SIG-M5 treated with dmso at 0.1 percent for 504 hours (cell line): Measurements from ENCODE around the gene BORA.

ENCODE experiments used
- DNase-seq: peaks from one replicate; lab custom pipeline; 2025; ENCODE audit not compliant: unreplicated experiment; lab: John Stamatoyannopoulos, UW

The BORA gene

DNA sequence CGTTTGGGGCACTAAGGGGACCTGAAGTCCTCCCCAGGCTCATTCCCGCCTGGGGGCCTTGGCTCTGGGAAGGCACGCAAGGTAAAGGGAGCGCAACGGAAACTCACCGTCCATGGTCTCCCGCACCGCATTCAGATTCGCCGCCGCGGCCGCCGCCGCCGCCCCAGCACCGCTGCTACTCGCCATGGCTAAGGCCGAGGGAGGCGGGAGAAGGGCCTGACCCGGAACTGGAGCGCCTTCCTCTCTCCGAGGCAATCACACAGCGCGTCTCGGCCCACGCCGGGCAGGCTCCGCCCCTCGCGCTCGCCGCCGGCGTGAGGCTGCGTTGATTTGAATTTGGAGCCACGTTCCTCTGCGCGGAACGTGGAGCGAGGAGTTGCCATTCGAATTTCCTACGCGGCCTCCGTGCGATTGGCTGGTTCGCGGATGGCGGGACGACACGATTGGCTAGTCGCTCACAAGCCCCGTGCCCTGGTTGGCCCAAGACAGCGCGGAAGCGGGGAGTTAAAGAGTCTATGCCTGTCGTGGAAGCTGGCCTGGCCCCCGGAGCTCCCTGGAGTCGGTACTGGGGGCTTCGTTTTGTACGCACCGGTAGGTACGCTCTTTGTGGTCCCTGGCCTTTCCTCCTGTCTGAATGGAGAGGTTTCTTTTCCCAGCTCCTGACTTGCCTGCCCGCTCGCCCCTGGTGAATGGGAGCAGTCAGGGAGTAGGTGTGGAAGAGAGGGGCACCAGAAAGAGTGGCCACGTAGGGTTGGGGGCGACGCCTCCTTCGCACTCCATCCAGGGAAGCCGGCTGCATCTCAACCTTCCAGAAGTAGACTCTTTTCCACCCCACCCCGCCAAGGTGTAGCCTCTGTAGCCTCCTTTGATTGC, at the start of gene BORA, which contains the start of gene MZT1:
Gene BORA, plus strand, starts transcription at position 507 of the 873 bp plus-strand sequence. CDS start 1,018 bp downstream, outside the sequence.
Gene MZT1, minus strand, starts transcription at position 213 of the 873 bp plus-strand sequence. Its CDS starts 27 bp downstream, at position 186.
- DNase-seq, result peak; percentile 96

GRCh38 chr13:72678312-72678711, 49.4 kb upstream of the BORA start:
- no peak for DNase-seq

- no peak for DNase-seq
Observed at GRCh38 chr13:72680353-72680752, 47.4 kb upstream of the BORA start.

DNA sequence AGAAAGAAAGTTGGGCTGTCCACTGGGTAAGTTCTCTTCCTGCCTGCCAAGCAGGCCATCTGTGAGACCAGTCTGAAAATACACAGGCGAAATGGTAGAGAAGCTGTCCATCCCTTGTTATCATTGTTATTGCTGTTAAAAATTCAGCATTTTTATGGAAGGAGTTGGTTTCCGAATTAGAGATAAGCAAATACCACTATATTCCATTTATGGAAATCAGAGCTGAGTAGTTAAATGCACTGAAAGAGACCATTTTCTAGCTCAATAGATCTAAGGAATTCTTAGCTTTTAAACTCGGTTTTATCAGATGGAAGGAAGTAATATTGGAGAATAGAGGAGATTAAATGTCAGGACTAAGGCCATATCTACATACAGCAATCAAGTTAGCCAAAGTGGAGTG, 41.0 kb upstream of the BORA start:
- DNase-seq, result no peak

GRCh38 chr13:72689181-72689696, 38.5 kb upstream of the BORA start:
- DNase-seq, result no peak

DNA sequence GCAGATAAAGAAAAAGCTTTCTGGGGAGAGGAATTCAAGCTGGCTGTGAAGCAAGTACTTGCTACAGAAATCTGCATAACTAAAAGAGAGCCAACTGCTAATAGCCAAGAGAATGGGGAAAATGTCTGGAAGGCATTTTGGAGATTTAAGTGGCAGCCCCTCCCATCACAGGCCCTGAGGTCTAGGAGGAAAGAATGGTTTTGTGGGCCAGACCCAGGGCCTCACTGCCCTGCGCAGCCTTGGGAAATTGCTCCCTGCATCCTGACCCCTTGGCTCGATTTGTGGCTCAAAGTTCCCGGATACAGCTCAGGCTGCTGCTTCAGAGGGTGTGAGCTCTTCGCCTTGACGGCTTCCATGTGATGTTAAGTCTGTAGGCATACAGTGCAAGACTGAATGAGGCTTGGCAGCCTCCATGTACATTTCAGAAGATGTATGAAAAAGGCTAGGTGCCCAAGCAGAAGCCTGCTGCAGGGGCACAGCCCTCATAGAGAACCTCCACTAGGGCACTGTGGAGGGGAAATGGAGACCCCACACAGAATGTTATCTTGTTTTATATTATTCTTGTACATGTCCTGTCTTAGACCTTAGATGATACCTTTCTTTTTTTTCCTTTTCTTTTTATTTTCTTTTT, 34.7 kb upstream of the BORA start:
- DNase-seq, result no peak

- DNase-seq, result no peak
Observed at GRCh38 chr13:72693832-72694231, 33.9 kb upstream of the BORA start.

- DNase-seq, result no peak
Observed at GRCh38 chr13:72694314-72694713, 33.4 kb upstream of the BORA start.

DNA sequence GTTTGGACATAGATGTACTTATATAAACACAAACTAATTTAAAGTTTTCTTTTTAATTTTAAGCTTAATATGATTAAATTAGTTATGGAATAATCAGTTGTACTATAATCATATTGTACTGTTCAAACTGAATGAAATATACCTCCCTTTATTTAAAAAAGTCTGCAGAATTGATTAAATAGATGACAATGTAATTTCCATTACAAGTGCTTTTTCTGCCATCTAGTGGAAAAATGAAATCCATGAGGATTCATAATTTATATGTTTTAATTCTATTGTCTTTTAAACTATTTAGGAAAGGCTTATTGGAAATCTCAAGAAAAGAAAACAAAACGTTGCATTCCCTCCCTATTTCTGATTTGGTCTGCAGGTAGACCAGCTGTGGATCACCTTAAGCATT, 31.1 kb upstream of the BORA start:
- no peak for DNase-seq

GRCh38 chr13:72698164-72698563, 29.6 kb upstream of the BORA start:
- no peak for DNase-seq

- peak; percentile 29 for DNase-seq
Observed at GRCh38 chr13:72700509-72700908, 27.2 kb upstream of the BORA start.

DNA sequence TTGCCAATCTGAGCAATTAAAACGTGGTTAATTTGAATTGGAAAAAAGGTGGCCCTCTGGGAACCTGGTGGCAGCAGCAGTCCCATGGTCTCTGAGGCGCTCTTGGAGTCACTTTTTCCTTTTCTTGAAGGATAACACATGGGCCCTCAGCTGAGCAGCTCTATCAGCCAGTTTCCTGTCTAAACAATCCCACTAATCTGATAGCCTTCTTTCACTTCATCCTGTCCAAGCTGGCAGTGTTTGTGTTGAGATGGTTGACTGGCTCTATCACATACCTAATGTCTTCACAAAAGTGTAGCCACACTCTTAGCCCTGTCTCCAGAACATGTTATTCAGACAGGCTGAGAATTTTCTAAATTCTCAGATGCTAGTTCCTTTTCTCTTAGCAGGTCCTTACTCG, 10.9 kb upstream of the BORA start:
- no peak for DNase-seq

- peak; percentile 31 for DNase-seq
Observed at GRCh38 chr13:72726185-72726584, 1.5 kb upstream of the BORA start.

DNA sequence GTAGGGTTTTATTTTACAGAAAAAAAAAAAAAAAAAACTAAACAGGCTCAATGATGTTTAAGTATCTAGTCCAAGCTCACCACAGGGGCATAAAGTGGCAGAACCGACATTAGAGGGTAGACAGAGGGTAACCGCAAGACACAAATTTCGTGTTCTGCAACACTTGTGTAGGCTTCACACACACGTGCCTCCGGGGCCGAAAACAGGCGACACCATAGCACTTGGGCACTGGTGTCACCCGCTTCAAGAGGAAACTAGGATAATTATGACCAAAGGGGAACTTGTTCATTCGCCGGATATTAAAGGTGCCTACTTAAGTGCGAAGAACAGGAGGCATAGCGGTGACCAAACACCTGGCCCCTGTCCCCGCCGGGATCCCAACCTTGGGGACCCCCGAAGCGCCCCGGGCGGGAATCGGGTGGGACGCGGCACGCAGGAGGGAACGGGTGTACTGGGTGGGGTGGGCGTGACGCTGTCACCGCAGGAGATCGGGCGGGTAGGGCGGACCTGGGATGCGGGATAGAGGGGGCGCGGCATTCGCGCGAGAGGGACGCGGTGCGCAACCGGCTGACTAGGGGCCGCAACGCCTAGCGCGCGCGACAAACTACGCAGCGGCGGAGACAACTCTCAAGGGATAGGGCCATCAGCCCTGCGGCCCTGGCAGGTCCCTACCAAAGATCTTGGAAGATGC, 852 bp upstream of the BORA start:
- DNase-seq, result peak; percentile 51

- DNase-seq, result no peak
Observed at GRCh38 chr13:72728290-72728605, 525 bp downstream of the BORA start.

- DNase-seq, result no peak
Observed at GRCh38 chr13:72737033-72737432, 9.3 kb downstream of the BORA start.

DNA sequence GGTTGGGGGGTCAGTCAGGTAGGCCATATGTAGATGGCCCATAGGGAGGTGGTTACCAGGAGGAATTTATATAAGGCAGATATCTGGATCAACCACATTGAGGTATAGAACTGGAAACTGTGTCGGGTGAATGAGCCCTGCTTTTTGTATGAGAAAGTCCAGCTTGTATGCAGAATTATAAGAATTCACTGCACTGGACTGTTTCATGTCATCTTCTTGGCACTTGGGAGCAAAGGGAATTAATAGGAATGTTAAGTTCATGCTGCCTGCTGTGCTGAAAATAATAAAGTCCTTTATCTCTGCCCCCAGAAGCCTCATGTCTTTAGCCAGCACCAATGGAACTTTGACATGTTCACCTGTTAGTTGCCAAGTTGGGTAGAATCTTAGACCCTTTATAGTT, 12.3 kb downstream of the BORA start:
- DNase-seq, result no peak

DNA sequence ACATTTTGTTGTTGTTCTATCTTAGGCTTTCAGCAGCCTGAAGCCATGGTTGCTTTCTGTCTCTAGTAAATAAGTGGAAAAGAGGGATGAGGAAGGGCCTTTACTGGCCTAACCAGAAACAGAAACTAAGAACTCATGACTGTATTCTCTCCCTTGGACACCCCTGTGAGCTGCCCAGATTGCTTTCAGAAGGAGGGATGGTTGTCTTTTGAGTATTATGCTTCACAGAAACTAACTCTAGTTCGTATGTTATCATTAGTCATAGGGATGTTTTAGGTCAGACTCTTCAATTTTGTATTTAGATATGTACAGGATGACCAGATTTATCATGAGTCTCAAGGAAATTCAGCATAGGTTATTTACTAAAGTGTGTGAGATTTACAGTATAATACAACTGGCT, 17.5 kb downstream of the BORA start:
- no peak for DNase-seq

DNA sequence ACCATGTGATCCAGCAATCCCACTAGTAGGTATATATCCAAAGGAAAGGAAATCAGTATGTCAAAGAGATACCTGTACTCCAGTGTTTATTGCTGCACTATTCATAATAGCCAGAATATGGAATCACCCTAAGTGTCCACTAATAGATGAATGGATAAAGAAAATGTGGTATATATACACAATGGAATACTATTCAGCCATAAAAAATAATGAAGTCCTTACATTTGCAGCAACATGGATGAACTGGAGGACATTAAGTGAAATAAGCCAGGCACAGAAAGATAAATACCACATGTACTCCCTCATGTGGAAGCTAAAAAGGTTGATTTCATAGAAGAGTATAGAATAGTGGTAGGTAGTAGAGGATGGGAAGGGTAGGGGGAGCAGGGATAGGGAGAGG, 23.5 kb downstream of the BORA start:
- DNase-seq, result no peak

- no peak for DNase-seq
Observed at GRCh38 chr13:72754111-72754510, 26.4 kb downstream of the BORA start.

DNA sequence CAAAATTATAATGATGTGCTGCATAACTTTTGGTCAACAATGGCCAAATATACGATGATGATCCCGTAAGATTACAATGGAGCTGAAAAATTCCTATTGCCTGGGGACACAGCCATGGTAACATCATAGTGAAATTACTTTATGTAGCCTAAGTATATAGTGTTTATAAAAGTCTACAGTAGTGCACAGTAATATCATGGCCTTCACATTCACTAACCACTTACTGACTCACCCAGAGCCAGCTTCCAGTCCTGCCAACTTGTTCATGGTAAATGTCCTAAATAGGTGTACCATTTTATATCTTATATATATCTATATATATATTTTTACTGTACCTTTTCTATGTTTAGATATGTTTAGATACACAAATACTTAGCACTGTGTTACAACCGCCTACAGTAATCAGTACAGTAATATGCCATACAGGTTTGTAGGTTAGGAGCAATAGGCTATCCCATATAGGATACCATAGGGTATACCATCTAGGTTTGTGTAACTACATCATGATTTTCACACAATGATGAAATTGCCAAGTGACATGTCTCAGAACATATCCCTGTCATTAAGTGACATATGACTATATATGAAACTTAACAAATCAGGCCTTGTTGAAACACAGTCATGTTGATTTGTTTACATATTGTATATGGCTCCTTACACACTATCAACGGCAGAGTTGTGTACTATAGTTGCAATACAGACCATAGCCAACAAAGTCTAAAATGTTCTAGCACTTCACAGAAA, 30.2 kb downstream of the BORA start:
- DNase-seq, result no peak
